GM12801 (cell line): ENCODE data around the gene PLA2G2E.

Experiments used
- CTCF ChIP-seq: IDR thresholded peaks from one replicate; pipeline ENCODE4 v1.5.1; 2011; ENCODE audit warnings: control low read depth; ENCODE audit not compliant: insufficient read length; ENCODE audit errors: extremely low read depth

The PLA2G2E gene

GRCh38 chr1:19893687-19894086 lies 29.7 kb downstream of the PLA2G2E start:
- TF ChIP-seq CTCF: no peak

- no peak for TF ChIP-seq CTCF
These were observed 30.7 kb downstream of the PLA2G2E start for GRCh38 chr1:19892628-19893168.

GRCh38 chr1:19892129-19892528 lies 31.3 kb downstream of the PLA2G2E start:
- no peak for TF ChIP-seq CTCF

GRCh38 chr1:19889656-19890055 lies 33.8 kb downstream of the PLA2G2E start:
- no peak for TF ChIP-seq CTCF

GRCh38 chr1:19888112-19888511 lies 35.3 kb downstream of the PLA2G2E start:
- no peak for TF ChIP-seq CTCF

- no peak for TF ChIP-seq CTCF
These were observed 37.6 kb downstream of the PLA2G2E start for GRCh38 chr1:19885821-19886220.

- TF ChIP-seq CTCF: no peak
These were observed 39.1 kb downstream of the PLA2G2E start for GRCh38 chr1:19884312-19884711.
